Jurkat, Clone E6-1 (cell line): ENCODE measurements around the gene UQCRHL. TPM values are rescaled to one million over a fixed set of nuclear protein-coding genes. Genes with fewer than 3 reads are reported as not detected.
"Not testable (repeated sequence)": the region's sequence is repeated elsewhere in the genome, so short reads cannot be mapped to it uniquely, and the experiment has no call there.

Experiments
- DNase-seq: peaks from one replicate; pipeline ENCODE4 v3.0.0-alpha.2; 2011; ENCODE audit warnings: low read depth, low spot score
- H3K4me3 ChIP-seq: 2 replicates; pipeline ENCODE4 v1.5.1; 2011; ENCODE audit warnings: mild to moderate bottlenecking, low read length, control low read depth, moderate library complexity
- polyA plus RNA-seq: library from polyadenylated mRNA; unstranded; fragments of >200 nt; gene quantifications from one replicate; pipeline ENCODE4 v1.2.1, GENCODE V29; 2012; ENCODE audit warnings: missing spikeins; ENCODE audit not compliant: insufficient read length, insufficient read depth

Gene UQCRHL
- polyA plus RNA-seq = 2.0 TPM

GRCh38 chr1:15807549-15807948 lies at the start of gene UQCRHL:
UQCRHL (minus strand) TSS chr1:15807649; CDS start chr1:15807649, 0 bp downstream.
- not testable (repeated sequence) for H3K4me3 ChIP-seq, DNase-seq

- DNase-seq = no peak
- no peak overlapping the region for H3K4me3 ChIP-seq
Observed at GRCh38 chr1:15856888-15857287, 49.4 kb upstream of the UQCRHL start.

GRCh38 chr1:15852828-15853302 lies 45.4 kb upstream of the UQCRHL start:
- no peak overlapping the region for H3K4me3 ChIP-seq
- DNase-seq = no peak

- H3K4me3 ChIP-seq = no peak overlapping the region
- no peak for DNase-seq
Observed at GRCh38 chr1:15852036-15852827, 44.8 kb upstream of the UQCRHL start.

GRCh38 chr1:15851210-15852035 lies 44.0 kb upstream of the UQCRHL start:
- DNase-seq = no peak
- no peak overlapping the region for H3K4me3 ChIP-seq

- no peak for DNase-seq
- H3K4me3 ChIP-seq = peak overlapping the region; percentile 94
Observed at GRCh38 chr1:15850471-15851001, 43.1 kb upstream of the UQCRHL start.

- peak overlapping the region; percentile 94 for H3K4me3 ChIP-seq
- DNase-seq = peak; percentile 52
Observed at GRCh38 chr1:15849775-15850324, 42.4 kb upstream of the UQCRHL start.

GRCh38 chr1:15848929-15849774 lies 41.7 kb upstream of the UQCRHL start:
- H3K4me3 ChIP-seq = peak overlapping the region; percentile 94
- peak; percentile 82 for DNase-seq

- DNase-seq = no peak
- peak overlapping the region; percentile 94 for H3K4me3 ChIP-seq
Observed at GRCh38 chr1:15848143-15848928, 40.9 kb upstream of the UQCRHL start.

GRCh38 chr1:15847893-15848142 lies 40.4 kb upstream of the UQCRHL start:
- DNase-seq = no peak
- peak overlapping the region; percentile 94 for H3K4me3 ChIP-seq

GRCh38 chr1:15847100-15847892 lies 39.8 kb upstream of the UQCRHL start, which contains the start of gene SPEN:
SPEN (plus strand) TSS chr1:15847707; CDS start chr1:15848068, 361 bp downstream.
- DNase-seq = peak; percentile 97
- peak within 1 kb of the TSS; percentile 94 for H3K4me3 ChIP-seq

- DNase-seq, H3K4me3 ChIP-seq: not testable (repeated sequence)
Observed at GRCh38 chr1:15846056-15846455, 38.6 kb upstream of the UQCRHL start.

- H3K4me3 ChIP-seq = no peak overlapping the region
- DNase-seq = no peak
Observed at GRCh38 chr1:15843826-15844572, 36.5 kb upstream of the UQCRHL start.

GRCh38 chr1:15838721-15839120 lies 31.3 kb upstream of the UQCRHL start:
- no peak overlapping the region for H3K4me3 ChIP-seq
- DNase-seq = no peak

- DNase-seq = no peak
- H3K4me3 ChIP-seq = no peak overlapping the region
Observed at GRCh38 chr1:15837931-15838330, 30.5 kb upstream of the UQCRHL start.

- peak overlapping the region; percentile 92 for H3K4me3 ChIP-seq
- no peak for DNase-seq
Observed at GRCh38 chr1:15836772-15837669, 29.6 kb upstream of the UQCRHL start.
